ENCODE results near the gene EEA1.

GRCh38 chr12:92828565-92828964, 100.5 kb downstream of the EEA1 start:
- no peak for TF ChIP-seq CTCF (IDR thresholded peaks at IDR 0.05 in 8 of 11, conservative IDR thresholded peaks at IDR 0.05 in 3 of 11)
- no peak for TF ChIP-seq POLR2A (IDR thresholded peaks at IDR 0.05)
